T-helper 9 cell (primary cell): ENCODE measurements around the gene TMEM117.
"Not testable (repeated sequence)": the region's sequence is repeated elsewhere in the genome, so short reads cannot be mapped to it uniquely, and the experiment has no call there.

Source experiments
- DNase-seq: peaks from one replicate; pipeline ENCODE4 v3.0.0-alpha.2; 2020

The TMEM117 gene

DNA sequence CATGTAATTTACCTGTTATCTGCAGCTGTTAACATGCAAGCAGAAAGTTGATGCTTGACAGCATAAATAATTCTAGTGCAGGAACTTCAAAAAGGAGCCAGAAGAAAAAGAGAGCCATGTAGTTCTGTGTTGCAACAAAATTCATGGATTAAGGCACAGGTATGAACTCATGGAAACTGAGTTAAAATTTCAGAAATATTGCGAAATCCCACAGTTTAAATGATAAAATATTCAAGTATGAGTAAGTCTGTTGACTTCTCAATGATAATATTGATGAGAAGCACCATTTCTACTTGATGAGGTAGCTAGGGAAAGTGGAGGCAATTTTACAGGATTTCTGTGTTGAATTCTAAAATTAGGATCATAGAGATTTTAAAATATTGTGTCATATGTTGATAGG, 290.9 kb downstream of the TMEM117 start:
- DNase-seq = no peak

GRCh38 chr12:44127966-44128710, 292.3 kb downstream of the TMEM117 start:
- DNase-seq = no peak

GRCh38 chr12:44143175-44143574, 307.3 kb downstream of the TMEM117 start:
- no peak for DNase-seq

- DNase-seq = no peak
These were observed 313.1 kb downstream of the TMEM117 start for GRCh38 chr12:44148936-44149335.

DNA sequence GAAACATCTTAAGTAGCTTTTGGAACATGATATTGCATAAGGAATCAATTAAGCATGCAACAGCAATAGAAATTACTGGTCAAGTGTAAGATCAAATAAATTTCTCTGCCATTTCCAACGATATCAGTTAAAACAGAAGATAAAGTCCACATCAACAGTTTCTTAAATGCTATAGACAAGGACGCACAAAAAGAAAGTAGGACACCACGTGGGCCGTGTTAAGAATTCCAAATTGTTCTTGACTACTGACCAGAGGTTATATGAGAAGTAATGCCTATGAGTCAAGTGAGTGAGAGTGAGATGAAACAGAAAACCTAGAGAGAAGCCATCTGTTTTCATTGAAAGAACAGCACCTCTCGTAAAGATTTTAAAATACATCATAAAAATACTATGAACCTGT, 318.2 kb downstream of the TMEM117 start:
- DNase-seq = no peak

- no peak for DNase-seq
These were observed 319.5 kb downstream of the TMEM117 start for GRCh38 chr12:44155358-44155757.

GRCh38 chr12:44157359-44157758, 321.5 kb downstream of the TMEM117 start:
- DNase-seq = no peak

- no peak for DNase-seq
These were observed 322.9 kb downstream of the TMEM117 start for GRCh38 chr12:44158746-44159145.

DNA sequence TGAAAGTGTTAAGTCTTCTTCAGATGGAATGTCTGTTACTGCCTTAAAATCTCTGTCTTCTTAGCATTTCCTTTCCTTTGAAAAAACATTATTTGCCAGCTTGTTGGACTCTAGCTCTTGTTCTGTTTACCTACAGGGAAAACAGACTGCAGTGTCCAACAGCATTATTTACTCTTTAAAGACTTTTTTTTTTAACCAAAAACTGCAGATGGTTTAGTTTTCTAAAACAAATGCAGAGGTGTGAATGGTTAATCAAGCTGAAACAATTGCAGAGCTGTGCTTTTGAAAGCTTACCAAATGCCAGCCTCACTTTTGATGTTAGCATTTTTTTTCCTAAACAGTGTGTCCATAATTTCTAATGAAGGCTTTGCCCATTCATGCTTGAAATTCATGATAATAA, 323.3 kb downstream of the TMEM117 start:
- no peak for DNase-seq

DNA sequence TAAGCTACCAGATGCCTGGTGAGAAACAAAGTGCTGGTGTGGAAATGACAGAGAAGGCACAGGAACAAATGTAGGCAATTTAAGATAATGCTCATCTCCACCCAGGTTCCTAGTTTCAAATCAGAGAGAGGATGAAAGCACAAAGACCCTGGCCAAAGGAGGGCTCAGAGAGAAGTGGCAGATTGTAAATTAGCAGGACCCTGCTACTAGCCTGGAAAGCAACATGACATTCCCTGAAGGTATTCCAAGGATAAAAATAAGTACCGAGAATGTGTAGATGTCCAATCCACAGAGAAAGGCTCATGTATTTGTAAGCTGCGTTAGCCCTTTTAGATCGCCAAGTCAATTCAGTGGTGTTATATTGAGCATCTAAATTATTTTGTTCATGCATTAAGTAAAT, 324.0 kb downstream of the TMEM117 start:
- DNase-seq = no peak

DNA sequence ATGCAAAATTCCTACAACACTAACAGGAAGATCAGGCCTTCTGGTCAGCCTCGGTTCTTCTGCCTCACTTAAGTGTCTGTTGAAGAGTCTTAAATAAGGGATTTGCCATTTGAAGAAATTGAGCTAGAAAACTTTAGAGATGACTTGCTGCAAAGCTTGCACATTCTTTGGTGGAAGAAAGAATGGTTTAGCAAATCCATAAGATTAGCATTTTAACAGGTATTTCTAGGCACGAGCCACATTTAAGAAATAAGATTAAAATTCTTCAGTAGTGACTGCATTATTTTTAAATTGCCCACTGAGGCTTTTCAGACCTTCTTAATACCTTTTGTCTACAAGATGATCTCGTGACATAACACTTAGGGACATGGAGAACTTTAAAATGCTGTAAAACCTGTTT, 327.1 kb downstream of the TMEM117 start:
- no peak for DNase-seq

DNA sequence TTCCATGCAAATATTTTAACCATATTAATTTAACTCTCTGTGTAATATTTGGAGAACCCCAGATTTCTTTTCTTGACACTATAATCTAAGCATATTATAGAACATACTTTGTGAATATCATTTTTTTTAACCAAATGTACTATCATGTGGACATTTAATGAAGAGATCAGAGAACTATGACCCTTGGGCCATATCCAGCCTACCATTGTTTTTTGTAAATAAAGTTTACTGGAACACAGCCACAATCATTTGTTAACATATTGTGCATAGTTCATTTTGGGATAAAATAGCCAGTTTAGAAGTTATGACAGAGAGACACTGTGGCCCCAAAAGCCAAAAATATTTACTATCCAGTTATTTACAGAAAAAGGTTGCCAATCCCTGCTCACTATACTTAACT, 338.2 kb downstream of the TMEM117 start:
- no peak for DNase-seq

GRCh38 chr12:44184499-44185206, 348.8 kb downstream of the TMEM117 start:
- no peak for DNase-seq

GRCh38 chr12:44193281-44193680, 357.4 kb downstream of the TMEM117 start:
- no peak for DNase-seq

- DNase-seq = not testable (repeated sequence)
These were observed 359.8 kb downstream of the TMEM117 start for GRCh38 chr12:44195719-44196118.

- DNase-seq = no peak
These were observed 370.2 kb downstream of the TMEM117 start for GRCh38 chr12:44206045-44206444.

GRCh38 chr12:44217146-44217883, 381.4 kb downstream of the TMEM117 start:
- no peak for DNase-seq

DNA sequence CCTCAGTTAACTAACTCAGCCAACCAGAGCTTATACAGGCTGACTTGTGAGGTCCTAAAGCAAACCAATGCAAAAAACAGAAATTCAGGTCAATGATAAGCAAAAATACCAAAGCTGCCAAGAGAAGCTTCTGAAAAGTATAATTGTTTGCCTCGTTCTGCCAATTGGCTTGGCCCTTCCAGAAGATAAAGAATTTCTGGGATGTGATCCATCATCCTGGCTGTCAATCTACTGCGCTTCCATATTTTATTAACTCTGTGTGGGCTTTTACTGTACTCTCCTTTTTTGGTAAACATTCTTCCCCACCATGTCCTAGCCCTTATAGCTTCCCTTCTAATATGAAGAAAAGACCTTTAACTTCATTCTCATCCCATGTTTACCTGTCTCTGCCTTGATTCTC, 387.9 kb downstream of the TMEM117 start:
- DNase-seq = no peak

- no peak for DNase-seq
These were observed 388.7 kb downstream of the TMEM117 start for GRCh38 chr12:44224399-44225148.

DNA sequence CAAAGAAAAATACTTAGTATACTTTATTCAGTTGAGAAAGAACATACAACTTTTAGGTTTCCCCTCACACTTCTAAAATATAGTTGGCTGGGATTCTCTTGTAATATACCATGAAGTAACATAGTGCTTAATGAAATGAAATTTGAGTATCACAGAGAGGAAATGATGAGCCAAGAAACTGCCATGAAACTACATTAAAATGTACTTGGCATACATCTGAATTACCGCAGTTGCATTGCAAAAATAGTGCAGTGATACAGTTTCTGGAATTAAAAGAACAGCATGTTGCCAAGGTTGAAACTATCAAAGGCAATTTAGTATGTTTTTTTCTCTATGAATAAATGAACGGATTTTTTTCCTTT, 389.2 kb downstream of the TMEM117 start:
- no peak for DNase-seq

DNA sequence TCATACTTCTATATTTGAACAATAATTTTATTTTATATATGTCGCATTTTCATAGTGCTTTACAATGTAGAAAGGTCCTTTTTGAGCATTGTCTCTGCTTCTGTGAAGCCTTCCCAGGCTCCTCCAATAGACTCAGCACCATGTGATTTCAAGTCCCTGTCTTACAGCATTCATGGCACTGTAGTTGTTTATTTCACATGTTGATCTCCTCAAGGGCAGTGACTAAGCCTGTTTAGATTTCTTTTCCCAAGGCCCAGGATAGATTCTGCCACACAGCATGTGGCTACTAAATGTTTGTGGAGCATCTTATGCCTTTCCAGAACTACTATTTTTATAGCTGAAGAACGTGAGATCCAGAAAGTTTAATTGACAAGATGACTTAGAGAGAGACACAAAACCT, 391.7 kb downstream of the TMEM117 start:
- DNase-seq = no peak

GRCh38 chr12:44229846-44230245, 394.0 kb downstream of the TMEM117 start:
- no peak for DNase-seq

DNA sequence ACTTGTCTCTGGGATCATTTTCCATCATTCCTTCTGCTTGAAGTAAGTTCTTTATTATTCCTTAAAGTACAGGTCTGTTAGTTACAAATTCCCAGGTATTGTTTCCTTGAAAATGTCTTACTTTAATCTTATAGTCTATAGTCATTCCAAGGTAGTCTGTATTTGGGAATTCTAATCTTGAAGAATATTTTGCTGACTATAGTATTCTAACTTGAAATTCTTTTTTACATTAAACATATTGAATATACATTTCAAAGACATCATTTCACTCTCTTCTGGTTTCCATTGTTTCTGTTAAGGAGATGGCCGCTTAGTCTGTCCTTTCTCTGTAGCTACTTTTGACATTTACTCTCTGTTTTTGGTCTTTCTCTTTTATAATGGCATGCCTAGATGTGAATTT, 399.8 kb downstream of the TMEM117 start:
- no peak for DNase-seq
